GM21825 (cell line): ENCODE data around the gene AADACL3.

Experiments
- ATAC-seq: cut with Tn5 transposase; IDR thresholded peaks from one replicate; pipeline ENCODE4 v1.9.1; 2021; ENCODE audit warnings: mild to moderate bottlenecking, moderate library complexity; ENCODE audit not compliant: unreplicated experiment

AADACL3 gene

DNA sequence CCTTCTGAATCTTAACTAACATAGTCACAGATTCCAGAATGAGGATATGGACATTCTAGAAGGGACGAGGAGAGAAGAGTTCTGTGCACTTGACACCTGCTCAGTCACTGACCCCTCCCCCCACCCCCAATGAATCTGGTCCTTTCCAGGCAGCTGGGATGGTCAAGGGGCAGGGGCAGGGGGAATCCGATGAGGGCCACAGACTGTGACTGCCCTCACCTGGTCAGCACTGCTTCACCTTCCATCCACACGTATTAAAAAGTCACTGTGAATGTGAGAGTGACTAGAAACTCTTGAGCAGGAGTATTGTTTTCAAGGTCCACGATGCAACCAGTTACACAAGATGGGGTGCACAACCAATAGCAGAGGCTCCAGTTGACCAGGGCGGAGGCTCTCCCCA lies 48.1 kb downstream of the AADACL3 start:
- ATAC-seq = no peak

DNA sequence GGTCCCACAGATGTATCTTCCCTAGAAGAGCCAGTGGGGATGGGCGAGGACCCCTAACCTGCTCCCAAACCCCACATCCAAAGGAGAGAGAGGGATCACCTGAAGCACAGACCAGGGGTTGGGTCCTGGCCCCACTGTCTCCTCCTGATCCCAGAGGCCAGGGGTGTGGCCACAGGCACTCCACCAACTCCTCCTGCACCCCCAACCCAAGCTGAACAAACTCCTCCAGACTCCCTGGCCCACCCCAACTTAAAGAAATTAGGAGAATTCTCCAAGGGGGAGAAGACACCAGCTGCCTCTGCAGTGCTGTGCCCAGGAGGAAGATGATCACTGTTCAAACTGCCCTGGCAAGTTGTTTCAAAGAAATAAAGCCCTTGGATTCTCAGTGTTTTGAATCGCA lies 53.1 kb downstream of the AADACL3 start:
- ATAC-seq = no peak

DNA sequence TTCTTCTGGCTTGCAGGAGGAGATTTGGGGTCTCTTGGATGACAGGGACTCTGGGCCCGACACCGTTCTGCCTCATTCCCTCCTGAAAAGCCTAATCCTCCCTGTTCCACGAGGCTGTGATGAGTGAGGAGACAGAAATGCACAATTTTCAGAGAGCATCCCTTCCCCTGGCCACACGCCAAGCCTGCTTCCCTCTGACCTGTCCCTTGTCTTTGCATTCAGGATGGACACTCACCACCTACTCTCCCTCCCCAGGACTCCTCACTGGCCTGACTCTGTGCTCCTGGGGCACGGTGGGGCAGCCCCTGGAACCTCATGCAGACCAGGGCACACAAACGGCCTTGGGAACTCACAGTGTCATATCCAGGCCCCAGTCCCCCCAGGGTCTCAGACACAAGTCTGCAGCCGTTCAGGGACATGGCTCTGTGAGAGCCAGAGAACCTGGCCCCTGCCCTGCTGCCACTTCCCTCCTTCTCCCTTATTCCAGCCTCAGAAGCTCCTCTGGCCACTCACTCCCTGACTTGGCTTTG lies 54.1 kb downstream of the AADACL3 start:
- ATAC-seq = no peak

DNA sequence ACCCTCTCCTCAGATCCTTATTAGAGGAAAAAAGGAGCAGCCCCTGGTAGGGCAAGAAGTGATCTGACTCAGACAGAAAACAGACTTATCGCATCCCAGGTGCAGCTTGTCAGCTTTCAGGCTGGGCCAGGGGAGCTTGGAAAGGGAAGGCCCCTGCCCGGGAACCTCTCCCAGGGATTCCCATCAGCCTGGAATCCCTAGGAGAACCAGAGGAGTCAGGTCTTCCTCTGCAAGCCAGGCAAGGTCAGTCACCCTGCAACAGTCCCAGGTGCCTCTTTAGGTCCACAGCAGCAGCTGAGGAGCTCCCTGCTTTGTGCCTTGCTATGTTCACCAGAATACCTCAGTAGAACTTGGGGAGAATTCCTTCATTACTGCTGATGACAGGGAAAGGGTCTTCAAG lies 54.7 kb downstream of the AADACL3 start:
- ATAC-seq = no peak

DNA sequence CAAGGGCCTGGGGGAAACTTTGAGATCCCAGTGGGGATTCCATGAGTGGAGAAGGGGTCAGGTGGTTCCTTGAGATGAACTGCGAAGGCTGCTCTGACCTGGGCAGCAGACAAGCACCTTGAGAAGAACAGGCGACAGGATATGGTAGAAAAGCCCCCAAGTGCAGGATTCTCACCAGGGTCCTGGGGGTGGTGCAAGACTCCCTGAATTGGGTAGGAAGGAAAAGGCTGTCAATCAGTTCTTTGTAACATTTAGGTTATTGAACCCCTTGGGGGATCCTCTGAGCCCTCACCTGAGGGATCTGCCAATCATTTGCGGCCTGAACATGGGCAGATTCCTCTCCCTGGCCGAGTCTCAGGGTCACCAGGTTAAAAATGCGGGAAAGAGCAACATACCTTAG lies 55.3 kb downstream of the AADACL3 start:
- no peak for ATAC-seq

DNA sequence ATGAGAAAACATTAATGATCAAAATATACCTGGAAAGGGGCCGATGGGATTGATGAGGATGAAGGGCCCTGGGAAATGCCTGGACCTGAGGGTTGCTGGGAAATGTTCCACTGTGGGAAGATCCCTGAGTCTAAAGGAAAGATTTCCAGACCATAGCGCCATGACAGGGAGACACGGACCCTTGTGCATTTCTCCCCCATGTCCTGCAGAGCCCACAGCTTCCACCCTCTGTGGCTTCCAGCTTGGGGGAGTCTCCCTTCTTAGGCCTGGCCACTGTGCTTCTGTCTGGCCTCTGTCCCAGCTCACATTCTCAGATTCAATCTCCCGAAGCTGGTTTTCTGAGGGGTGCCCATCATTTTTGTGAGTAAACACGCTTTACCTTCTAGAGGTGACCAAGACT lies 56.6 kb downstream of the AADACL3 start:
- no peak for ATAC-seq

DNA sequence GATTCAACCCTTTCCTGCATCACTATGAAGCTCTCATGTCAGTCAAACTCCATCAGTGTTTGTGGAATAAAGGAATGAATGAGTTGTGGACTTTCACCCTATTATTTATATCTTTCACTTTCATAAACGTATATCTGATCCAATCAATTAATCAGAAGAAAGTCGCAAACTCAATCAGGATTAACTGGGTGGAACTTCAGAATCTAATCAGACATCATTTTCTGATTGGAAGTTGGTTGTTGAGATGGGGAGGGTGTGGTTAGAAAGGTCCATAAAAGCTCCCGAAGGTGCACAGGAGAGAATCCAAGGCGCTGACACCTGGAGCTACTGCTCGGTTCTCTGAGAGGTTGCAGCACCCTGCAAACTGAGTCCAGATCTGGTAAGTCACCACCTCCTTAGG lies 57.5 kb downstream of the AADACL3 start, which contains the start of gene PRAMEF12:
TSS of gene PRAMEF12 (plus strand) at position 301 of the 400 bp plus-strand sequence. CDS start 1,130 bp downstream, outside the sequence.
- ATAC-seq = no peak

DNA sequence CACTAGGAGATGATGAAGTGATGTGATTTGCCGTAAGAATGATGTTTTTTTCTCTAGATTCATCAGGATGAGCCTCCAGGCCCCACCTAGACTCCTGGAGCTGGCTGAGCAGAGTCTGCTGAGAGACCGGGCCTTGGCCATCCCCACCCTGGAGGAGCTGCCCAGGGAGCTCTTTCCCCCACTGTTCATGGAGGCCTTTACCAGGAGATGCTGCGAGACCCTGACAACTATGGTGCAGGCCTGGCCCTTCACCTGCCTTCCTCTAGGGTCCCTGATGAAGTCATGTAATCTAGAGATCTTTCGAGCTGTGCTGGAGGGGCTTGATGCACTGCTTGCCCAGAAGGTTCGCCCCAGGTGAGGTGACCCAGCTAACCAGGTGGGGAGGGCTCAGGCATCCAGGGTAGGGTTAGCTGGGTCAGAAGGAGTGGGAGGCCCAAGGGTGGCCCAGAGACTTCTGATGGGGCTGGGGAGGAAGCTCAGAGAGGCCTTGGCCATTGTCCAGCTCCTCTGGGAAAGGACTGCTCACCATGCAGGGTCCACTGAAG lies 59.0 kb downstream of the AADACL3 start:
- ATAC-seq = no peak

DNA sequence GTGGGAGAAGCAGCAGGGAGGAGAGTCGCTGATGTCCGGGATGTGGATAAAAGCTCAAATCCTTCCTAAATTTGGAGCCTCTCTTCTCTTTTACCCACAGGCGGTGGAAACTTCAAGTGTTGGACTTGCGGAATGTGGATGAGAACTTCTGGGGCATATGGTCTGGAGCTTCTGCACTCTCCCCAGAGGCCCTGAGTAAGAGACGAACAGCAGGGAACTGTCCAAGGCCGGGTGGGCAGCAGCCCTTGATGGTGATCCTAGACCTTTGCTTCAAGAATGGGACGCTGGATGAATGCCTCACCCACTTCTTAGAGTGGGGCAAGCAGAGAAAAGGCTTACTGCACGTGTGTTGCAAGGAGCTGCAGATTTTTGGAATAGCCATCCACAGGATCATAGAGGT lies 59.5 kb downstream of the AADACL3 start:
- no peak for ATAC-seq

DNA sequence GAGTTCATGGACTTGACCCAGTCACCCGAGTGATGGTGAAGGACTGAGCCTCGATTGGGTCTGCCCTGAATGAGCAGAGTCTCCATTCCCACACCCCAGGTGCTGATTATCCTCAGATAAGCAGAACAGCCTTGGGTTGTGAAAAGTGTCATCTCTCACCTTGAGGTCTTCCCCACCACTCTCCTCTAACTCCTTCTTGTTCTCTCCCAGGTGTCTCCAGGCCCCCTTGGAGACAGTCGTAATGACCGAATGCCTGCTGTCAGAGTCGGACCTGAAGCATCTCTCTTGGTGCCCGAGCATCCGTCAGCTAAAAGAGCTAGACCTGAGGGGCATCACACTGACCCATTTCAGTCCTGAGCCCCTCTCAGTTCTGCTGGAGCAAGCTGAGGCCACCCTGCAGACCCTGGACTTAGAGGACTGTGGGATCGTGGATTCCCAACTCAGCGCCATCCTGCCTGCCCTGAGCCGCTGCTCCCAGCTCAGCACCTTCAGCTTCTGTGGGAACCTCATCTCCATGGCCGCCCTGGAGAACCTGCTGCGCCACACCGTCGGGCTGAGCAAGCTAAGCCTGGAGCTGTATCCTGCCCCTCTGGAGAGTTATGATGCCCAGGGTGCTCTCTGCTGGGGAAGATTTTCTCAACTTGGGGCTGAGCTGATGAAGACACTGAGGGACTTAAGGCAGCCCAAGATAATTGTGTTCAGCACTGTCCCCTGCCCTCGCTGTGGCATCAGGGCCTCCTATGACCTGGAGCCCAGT lies 61.1 kb downstream of the AADACL3 start:
- no peak for ATAC-seq
